ENCODE measurements around the gene DGKQ. TPM values are rescaled to one million over a fixed set of nuclear protein-coding genes. Genes with fewer than 3 reads are reported as not detected.

DGKQ gene
- total and polyA plus RNA-seq, 2 donors (not counting 3 experiments of a cell fraction or from before 2014, with no cell fraction given), result 15.8 to 20.2 TPM

GRCh38 chr4:1018147-1019020, 45.0 kb upstream of the DGKQ start:
- Histone ChIP-seq H3K79me2 (ENCODE audit: control insufficient read depth, insufficient read depth, low read length) (no peaks in the 10 kb centered on the region), H3K4me2 (ENCODE audit: insufficient read depth, low read length) (no peak overlapping the region), H2AFZ (ENCODE audit: low read depth, low read length) (no peak overlapping the region), H3K27ac (ENCODE audit: insufficient read depth, low read depth, low read length) (no peak overlapping the region), H3K27me3 (ENCODE audit: control insufficient read depth in 2 of 2, insufficient read depth in 2 of 2, low read length in 2 of 2) (no peaks in the 10 kb centered on the region), H3K36me3 (ENCODE audit: control insufficient read depth in 2 of 2, extremely low read depth in 1 of 2, insufficient read depth in 2 of 2, low read length in 2 of 2) (peaks cover 0 to 2% of the 10 kb centered on the region in 2 experiments), H3K9me1 (replicated peaks; ENCODE audit: control insufficient read depth, extremely low read depth, insufficient read depth, low read length) (no peaks in the 10 kb centered on the region), H3K4me1 (ENCODE audit: control insufficient read depth, extremely low read depth, insufficient read depth, low read length) (no peaks in the 10 kb centered on the region), H3K9me3 (replicated peaks; ENCODE audit: control insufficient read depth, insufficient read depth, low read length) (no peaks in the 10 kb centered on the region), H3K4me3 (replicated peaks in 1 of 3; ENCODE audit: insufficient read depth in 1 of 3, low read depth in 1 of 3, low read length in 3 of 3) (no peak overlapping the region), H4K20me1 (replicated peaks; ENCODE audit: control insufficient read depth, extremely low read depth, insufficient read depth, low read length) (no peaks in the 10 kb centered on the region), H3K9ac (replicated peaks; ENCODE audit: extremely low read depth, insufficient read depth, low read length) (no peak overlapping the region)
- FAIRE-seq (no peak), DNase-seq (ENCODE audit: low read depth, low spot score) (no peak)
- no TSS peak for BruUV-seq (replicated peaks)
- dilution Hi-C loops (cut with MboI; ENCODE audit: extremely low pct_ligation_motif_present, low sequenced_read_pairs), result no loop called here
- ChIA-PET POLR2A (no interaction called here), CTCF (no interaction called here)
- TF ChIP-seq GATA2 (IDR thresholded peaks at IDR 0.05; ENCODE audit: insufficient read depth, insufficient read length, low read depth, low read length) (no peak), EZH2 (IDR thresholded peaks at IDR 0.05; ENCODE audit: borderline replicate concordance, low read depth, low read length, severe bottlenecking) (no peak), POLR2AphosphoS5 (IDR thresholded peaks at IDR 0.05; ENCODE audit: insufficient read depth, low read depth, low read length) (no peak), CTCF (IDR thresholded peaks at IDR 0.05; ENCODE audit: extremely low read depth in 1 of 2, insufficient read depth in 1 of 2, low read depth in 1 of 2, low read length in 2 of 2) (no peak)
- intact Hi-C loops (cut with micrococcal nuclease), result no loop called here

Data from endothelial cell of umbilical vein (primary cell).